GM21619 (cell line): Measurements from ENCODE around the gene NRIP1.
"Not testable (repeated sequence)": the region's sequence is repeated elsewhere in the genome, so short reads cannot be mapped to it uniquely, and the experiment has no call there.

Experiments used
- ATAC-seq: cut with Tn5 transposase; IDR thresholded peaks from one replicate; pipeline ENCODE4 v1.9.1; 2021; ENCODE audit not compliant: unreplicated experiment

The NRIP1 gene

DNA sequence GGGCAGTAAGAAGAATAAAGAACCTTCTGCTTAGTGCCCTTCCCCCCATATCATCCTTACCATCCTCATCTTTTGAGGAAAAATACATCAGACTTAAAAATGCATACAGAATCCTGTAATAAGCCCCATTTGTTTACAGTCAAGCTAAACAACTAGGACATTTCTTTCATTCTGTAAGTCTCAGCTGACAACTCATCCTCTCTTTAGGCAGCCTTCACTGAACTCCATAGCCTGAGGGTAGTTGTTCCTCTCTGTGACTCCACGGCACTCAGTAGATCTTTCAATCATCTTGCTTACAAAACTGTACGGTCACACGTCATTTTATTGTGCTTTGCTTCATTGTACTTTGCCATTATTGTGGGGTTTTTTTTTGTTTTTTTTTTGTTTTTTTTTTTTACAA lies 82.5 kb downstream of the NRIP1 start:
- no peak for ATAC-seq

DNA sequence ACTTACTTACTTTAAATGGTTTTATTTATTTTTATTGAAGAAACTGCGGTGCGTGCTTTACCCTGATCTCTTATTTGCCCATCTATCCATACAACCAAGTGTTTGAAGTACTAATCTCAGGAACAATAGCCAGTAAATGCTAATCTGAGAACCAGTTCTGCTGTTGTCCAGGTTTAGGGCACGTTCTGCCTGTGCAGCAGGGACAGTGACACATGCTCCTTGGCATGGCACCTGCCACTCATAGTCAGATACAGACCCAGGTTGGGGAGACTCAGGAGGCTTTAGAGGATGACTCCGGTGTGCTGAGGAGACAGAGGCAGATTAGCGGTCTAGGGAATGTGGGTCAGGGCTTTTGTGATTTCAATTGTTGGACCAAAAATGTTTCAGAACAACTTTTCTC lies 83.6 kb downstream of the NRIP1 start:
- no peak for ATAC-seq

DNA sequence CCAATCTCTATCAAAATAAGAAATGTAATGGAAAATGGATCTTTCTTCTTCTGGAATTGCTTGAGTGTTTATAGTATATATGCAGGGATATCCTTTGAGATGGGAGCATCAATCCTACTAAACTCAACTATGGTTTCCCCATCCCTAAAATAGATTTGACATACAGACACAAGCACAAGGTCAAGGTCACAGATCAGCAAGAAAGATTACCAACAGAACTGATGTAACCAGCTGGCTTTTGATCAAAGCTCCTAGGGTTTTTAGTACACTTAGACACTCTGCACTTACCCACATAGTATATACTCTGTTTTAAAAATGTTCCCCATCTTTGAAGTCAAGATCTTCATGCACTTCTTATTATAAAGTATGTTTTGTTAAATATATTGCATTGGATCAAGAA lies 85.5 kb downstream of the NRIP1 start:
- ATAC-seq: no peak

DNA sequence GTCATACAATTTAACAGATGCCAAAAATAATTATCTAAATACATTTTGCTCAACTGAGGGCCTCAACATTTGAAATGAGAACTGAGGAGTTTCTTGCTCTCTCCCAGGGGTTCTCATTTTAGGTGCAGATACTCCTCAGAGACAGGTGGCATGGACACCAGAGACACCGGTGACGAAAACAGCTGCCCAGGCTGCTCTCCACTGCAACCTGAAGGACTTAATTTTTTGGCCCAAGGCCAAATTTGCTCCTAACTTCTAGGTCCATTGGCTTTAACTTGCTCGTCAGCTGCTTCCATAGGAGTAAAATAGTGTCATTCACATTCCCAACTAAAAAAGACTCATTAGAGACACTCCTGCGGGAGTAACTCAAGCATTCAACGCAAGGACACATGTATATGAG lies 87.0 kb downstream of the NRIP1 start:
- ATAC-seq: no peak

DNA sequence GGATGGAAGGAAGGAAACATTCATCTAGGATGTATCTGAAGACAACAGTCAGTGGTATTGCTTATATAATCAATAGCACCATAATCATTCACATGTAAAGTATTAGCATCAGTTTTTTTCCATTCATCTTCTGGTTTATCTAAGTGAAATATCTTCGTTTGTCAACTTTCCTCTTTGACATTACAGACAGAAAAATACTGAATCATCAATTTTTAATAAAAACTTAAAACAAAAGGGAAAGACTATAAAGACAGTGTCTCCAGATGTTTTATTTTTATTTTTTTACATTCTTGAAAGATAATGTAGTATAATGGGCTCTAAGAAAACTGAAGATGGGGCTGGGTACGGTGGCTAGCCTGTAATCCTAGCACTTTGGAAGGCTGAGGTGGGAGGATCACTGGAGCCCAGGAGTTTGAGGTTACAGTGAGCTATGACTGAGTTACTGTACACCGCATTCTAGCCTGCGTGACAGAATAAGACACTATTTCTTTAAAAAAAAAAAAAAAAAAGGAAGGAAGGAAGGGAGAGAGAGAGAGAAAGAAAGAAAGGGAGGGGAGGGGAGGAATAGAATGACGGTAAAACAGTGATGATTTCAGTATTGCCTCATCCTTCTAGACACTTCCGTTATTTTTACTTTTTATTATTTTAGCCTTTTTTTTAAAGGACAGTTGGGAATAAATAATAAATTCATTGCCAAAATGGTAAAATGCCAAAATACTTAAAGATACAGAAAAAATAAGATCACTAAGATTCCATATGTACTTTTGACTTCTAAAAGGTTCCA lies 89.5 kb downstream of the NRIP1 start:
- no peak for ATAC-seq

DNA sequence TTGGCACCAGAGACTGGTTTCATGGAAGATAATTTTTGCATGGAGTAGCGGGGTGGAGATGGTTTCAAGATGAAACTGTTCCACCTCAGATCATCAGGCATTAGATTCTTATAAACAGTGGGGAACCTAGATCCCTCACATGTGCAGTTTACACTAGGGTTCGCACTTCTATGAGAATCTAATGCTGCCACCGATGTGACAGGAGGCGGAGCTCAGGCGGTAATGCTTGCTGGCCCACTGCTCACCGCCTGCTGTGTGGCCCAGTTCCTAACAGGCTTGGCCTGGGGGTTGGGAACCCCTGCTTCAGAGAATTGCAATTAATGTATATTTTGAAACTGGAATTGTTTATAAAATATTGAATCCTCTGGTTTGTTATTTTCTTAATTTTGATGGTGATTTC lies 92.1 kb downstream of the NRIP1 start:
- ATAC-seq: no peak

DNA sequence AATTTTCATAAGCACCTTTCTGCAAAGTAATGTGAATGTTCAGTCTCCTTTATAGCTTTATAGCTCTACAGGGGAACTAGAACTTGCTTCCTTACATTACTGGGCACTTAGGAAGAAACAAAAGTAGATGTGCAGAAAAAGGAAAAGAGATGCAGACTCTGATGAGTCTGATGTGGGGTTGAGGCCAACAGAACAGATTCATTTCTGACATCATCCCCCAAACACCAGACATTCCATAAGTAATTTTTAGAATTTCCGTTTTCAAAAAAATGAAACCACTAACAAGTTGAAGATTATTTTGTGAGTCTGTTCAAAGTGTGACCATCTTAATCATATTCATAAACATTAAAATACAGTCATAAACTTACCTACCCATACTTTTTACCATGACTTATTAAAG lies 96.0 kb downstream of the NRIP1 start:
- ATAC-seq: no peak

DNA sequence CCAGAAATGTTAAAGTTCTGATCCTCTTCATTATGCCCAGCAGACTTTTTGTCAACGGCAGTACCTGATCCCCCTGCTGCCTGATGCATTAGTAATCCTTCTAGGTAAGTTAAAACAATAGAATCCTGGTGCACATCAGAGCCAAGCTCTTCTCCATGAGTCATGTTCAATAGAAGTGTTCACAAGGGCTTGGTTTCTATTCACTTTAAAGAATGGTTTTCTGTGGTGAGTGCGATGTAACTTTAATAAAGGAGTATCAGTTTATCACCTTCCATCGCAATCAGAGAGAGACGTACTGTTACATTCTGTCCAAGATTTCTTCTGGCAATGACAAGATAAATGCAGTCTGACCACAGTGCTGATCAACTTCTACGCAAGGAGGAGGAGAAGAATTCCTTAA lies 96.8 kb downstream of the NRIP1 start:
- no peak for ATAC-seq

DNA sequence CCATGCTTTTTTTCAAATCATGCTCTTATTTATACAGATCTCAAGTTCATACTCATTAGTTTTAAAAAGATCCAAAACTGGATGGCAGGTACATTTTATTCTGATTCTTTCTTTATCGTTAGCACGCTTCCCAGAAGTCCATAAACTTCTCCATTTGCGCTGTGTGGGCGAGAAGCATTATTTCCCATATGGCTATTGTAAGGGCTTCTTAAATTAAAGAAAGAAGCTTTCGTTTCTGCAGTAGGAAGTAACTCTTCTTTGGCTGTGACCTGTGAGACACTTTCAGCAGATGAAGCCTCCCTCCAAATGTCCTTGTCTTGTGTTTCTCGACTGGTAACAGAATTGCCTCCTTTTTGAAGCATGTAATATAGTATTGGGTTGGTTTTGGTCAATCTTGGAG lies 100.2 kb downstream of the NRIP1 start:
- ATAC-seq: no peak

DNA sequence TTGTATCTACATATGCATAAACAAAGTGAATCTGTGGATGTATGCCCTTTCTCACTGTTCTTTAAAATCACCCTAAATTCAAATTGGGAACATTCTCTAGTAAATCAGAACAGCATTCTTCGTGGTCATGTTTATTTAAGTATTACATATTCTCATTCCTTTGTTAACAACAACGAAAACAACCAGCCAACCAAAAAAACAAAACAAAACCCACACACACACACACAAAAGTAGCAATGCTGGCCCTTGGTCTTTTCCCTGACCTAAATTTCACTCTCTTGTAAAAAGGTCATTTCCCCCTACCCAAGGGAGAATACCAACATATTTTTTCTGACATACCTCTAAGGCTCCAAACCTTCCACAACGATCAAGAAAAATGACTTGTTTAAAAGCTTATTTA lies 102.6 kb downstream of the NRIP1 start:
- no peak for ATAC-seq

DNA sequence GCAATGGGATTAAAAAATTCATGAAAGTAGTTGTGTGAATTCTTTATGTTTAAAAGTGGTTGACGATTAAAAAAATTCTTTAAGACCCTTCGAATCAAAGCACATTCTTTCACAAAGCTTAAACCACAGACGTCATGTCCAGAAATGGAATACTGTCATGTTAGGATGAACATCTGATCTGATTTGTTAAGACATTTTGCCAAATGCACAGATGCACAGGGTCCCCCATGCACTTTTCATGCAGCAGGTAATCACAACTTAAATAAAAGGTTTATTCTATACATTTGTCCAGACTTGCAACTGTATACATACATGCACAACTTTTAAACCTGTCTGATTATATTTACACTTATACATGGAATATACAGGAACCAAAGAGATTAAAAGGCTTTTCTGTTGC lies 103.3 kb downstream of the NRIP1 start:
- no peak for ATAC-seq

DNA sequence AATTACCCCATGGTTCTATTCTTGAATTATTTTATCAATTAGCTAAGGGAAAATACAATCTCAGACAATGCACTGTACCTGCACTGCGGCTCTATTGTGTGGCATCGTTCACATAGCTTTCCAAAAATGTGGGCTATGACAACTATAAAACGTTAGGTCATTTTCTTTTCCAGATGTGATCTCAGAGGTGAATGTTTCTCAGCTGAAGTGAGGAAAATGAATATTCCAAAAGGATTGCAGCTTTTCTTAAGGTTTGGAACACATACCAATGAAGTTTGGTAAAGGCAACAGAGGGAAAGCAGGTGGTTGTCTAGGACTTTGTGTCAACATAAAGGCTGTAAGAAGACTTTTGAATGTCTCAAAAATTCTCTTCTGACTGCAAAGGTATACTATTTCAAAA lies 105.5 kb downstream of the NRIP1 start:
- no peak for ATAC-seq

DNA sequence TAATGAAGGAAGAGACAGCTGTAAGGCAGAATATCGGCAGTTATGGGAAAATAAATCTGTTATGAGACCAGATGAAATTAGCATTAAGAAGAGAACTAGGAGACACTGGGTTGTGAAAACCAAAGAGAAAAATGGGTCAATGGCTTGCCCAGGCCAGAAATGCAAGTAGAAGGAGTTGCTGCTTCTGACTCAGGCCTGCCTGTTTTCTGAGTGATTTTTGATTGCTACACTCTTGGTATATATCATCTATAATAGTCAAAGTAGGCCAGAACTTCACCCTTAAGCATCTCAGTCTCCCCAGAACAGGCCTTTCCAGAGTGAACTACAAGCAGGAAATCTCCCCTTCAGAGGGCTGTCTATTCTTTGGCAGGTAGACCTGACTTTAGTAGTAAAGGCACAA lies 107.0 kb downstream of the NRIP1 start:
- ATAC-seq: no peak

DNA sequence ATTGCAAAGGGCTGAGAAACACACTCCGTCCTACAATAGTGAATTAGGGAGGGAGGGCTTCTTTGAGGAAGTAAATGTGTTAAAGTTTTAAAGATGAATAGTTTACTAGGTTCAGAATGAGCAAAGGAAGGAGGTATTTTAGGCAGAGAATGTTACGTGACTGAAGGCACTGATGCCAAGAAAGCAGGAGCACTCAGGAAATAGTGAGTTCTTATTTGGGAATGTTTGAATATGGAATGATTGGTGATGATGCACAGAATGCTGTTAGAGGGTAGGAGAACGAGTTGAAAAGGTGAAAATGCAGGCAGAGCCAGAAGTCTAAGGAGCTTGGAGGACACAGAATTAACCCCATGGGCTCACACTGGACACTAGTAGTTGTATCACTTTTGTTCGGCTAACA lies 108.0 kb downstream of the NRIP1 start:
- no peak for ATAC-seq

DNA sequence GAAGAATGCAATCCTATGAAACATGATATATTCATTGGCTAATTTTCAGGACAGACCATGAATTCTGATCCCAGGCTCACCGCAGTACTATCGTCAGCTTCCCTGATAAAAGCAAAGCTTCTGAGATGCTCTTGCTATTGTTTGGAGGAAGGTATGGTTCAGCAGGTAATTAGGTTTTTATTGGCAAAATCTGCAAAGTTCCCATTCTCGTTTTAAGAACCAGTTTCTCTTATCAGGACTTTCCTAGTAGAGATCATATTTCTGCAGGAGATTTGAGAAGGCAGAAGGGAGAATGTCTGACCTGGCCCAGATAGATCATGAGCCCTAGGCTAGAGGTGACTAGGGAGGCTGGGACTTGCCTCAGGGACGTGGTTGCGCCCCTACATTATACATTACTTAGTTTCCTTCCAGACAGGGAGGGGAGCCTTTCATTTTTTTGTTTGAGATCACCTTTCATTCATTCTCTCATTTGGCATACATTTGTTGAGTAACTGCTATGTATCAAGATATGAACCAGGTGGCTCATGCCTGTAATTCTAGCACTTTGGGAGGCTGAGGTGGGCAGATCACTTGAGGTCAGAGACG lies 108.8 kb downstream of the NRIP1 start:
- no peak for ATAC-seq

DNA sequence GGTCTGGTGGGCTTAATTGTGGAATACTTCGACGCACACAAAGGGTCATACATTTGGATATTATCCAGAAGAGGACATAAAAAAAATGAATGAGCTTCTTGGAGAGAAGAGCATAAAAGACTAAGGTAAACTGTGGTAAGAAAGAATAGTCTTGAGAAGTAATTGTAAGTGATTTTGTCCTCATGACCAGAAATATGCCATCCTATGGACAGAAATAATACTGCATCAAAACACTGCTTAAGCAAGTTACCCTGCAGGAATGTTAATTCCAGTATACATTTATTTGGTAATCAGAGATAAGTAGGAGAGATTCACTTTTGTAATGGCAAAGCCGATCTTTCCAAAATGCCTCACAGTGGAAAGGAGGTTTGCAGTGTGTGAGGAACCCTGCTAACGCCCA lies 111.9 kb downstream of the NRIP1 start:
- no peak for ATAC-seq

DNA sequence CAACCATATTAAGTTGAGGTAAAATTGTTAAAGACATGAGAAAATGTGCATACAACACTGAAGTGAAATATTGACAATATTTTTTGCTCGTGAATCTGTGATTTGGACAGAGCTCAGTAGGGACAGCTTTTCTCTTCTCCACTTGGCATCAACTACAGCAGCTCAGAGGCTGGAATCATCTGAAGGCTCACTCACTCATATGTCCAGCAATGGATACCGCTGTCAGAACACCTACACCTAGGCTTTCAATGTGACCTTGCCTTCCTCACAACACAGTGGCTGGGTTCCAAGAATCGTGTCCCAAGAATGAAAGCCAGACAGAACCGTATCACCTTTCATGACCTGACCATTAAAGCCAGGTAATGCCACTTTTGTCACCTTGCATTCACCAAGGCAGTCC lies 115.2 kb downstream of the NRIP1 start:
- ATAC-seq: no peak

DNA sequence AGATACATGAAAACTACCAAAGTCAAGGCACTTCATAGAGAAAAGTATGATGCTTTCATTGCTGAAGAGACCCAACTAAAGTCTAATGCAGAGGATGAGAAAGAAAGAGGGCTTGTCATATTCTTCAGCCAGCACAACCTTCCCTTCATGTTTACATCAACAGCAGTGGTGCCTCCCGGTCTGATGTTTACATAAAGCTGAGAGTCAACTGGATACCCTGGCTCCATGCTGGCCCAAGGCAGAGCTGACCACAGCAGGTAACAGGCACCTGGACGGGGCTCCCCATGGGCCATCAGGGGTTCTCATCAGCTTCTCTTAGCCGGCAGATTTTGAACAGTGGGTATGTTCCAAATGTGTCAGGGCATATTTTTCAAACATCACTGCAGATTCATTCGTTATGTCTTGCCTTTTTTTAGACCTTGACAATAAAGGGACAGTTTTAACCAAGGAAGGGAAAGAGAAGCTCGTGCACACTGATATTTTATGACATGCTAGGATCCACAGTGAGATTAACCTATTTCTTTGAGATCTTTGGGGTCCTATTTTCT lies 117.1 kb downstream of the NRIP1 start:
- ATAC-seq: no peak

DNA sequence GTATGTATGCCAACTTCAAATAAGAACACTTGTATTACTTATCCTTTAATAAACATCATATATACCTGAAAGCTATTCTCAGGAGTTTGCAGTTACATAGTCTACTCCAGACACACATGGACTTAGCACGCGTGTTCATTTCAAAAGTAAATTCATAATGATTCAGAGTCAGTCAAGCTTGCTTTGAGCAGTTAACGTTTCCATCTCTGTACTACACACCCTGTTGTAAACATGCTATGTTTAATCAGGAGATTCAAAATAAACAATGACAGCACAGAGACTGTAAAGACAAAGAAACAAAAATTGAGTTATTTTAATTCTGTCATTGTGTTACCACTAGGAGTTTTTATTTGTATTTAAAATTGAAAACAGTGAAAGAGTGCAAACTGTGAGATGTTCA lies 119.6 kb downstream of the NRIP1 start:
- ATAC-seq: no peak

DNA sequence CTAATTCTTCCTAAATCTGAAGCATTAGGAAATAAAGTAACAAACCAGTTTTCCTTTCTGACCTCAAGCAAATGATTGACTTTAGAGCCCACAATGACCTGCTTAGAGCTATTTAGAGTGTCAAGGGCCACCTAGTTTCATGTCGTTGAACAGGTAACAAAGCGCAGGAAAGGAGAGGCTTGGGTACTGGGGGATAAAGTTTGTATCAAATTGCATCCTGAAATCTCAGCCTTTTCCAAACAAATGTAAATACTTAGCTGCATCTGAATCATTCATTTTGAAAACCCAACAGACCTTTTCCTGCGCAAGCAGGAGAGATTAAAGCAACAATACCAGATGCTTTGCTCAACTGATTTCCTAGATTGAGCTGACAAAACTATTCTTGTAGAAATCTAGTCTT lies 121.2 kb downstream of the NRIP1 start:
- ATAC-seq: no peak

DNA sequence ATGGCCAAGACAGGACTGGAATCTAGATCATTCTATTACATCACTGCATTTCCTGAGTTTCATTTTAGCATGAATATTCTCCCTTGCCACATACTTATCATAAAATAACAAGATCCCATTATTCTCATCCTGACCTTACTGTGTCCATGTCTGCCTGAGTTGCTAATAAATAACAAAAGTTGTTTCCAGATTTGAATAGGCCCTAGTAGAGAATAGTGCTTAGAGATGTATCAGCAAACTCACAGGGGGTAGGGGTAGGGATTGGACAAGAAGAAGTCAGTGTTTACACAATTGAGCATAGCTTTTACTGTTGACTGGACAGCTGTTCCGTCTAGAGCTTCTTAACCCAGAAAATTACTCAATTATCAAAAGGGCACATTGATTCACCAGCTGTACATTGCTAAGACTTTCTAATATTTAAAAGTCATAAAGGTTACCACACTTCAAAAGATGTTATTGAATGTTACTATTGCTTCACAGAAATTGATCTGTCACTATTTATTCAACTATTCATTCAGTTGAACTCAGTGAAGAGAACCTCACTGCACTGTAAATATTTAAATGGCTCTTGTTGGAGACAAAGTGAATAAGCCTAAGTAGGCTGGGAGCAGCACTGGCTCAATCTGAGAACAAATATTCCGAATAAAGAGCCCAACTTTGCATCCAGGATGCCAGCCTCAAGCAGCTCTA lies 121.9 kb downstream of the NRIP1 start:
- ATAC-seq: no peak

DNA sequence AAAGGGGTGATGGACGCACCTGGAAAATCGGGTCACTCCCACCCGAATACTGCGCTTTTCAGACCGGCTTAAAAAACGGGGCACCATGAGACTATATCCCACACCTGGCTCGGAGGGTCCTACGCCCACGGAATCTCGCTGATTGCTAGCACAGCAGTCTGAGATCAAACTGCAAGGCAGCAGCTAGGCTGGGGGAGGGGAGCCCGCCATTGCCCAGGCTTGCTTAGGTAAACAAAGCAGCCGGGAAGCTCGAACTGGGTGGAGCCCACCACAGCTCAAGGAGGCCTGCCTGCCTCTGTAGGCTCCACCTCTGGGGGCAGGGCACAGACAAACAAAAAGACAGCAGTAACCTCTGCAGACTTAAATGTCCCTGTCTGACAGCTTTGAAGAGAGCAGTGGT lies 137.5 kb downstream of the NRIP1 start:
- ATAC-seq: not testable (repeated sequence)
